ENCODE data around the gene ANKRD13B. TPM values are rescaled to one million over a fixed set of nuclear protein-coding genes. Genes with fewer than 3 reads are reported as not detected.
"Not testable (repeated sequence)": the region's sequence is repeated elsewhere in the genome, so short reads cannot be mapped to it uniquely, and the experiment has no call there.

Gene ANKRD13B
- total RNA-seq (10 to 100 TPM in 1 of 4 donors, 1 to 10 TPM in 3; 5.4 to 11.0 (median 7.4) TPM), polyA plus RNA-seq (5.0 TPM)
- long read RNA-seq, donor 1, partial matches to known transcripts = 3 of 7 reads
- long read RNA-seq, donor 1, other reads (novel, unspliced or antisense) = 3 of 7 reads
- long read RNA-seq, donor 2, partial matches to known transcripts = 2 of 4 reads
- long read RNA-seq, donor 2, other reads (novel, unspliced or antisense) = 2 of 4 reads
- long read RNA-seq, donor 3, partial matches to known transcripts = 1 of 2 reads
- long read RNA-seq, donor 3, other reads (novel, unspliced or antisense) = 1 of 2 reads
- long read RNA-seq, donor 4, partial matches to known transcripts = 1 of 6 reads
- long read RNA-seq, donor 4, other reads (novel, unspliced or antisense) = 3 of 6 reads

GRCh38 chr17:29592850-29593551 lies at the start of gene ANKRD13B:
TSS of gene ANKRD13B (plus strand) at chr17:29593132. CDS start at chr17:29593622, 490 bp downstream.
- 1% methylated on average over 96 of the region's 96 CpGs for WGBS
- no peaks in the 10 kb centered on the region for H3K9me3 ChIP-seq (ENCODE audit: control insufficient read depth, low read length)
- H3K27me3 ChIP-seq (ENCODE audit: control insufficient read depth, insufficient read depth) = no peaks in the 10 kb centered on the region
- peaks cover 3% of the 10 kb centered on the region for H3K4me1 ChIP-seq (ENCODE audit: control insufficient read depth, insufficient read depth, low read length)
- peak within 1 kb of the TSS; percentile 86 for H3K4me3 ChIP-seq (ENCODE audit: low read length)
- peak within 1 kb of the TSS; percentile 55 for H3K27ac ChIP-seq (ENCODE audit: low read length)
- intact Hi-C loops (cut with DNase I) = no loop called here
- peak; percentile 69 to 83 (median 83) for DNase-seq
- peak; percentile 3 to 7 for ATAC-seq

GRCh38 chr17:29544066-29544465 lies 48.9 kb upstream of the ANKRD13B start:
- Histone ChIP-seq H3K9me3 (ENCODE audit: control insufficient read depth, low read length) (no peaks in the 10 kb centered on the region), H3K4me1 (ENCODE audit: control insufficient read depth, insufficient read depth, low read length) (no peaks in the 10 kb centered on the region), H3K27me3 (ENCODE audit: control insufficient read depth, insufficient read depth) (no peaks in the 10 kb centered on the region), H3K27ac (ENCODE audit: low read length) (no peak overlapping the region), H3K4me3 (ENCODE audit: low read length) (no peak overlapping the region)
- no peak for ATAC-seq
- 87% methylated on average over 4 of the region's 4 CpGs for WGBS
- no peak for DNase-seq
- intact Hi-C loops (cut with DNase I) = no loop called here

GRCh38 chr17:29546085-29546484 lies 46.8 kb upstream of the ANKRD13B start:
- DNase-seq = no peak

GRCh38 chr17:29546830-29547229 lies 46.1 kb upstream of the ANKRD13B start:
- Histone ChIP-seq H3K27ac (ENCODE audit: low read length) (no peak overlapping the region), H3K27me3 (ENCODE audit: control insufficient read depth, insufficient read depth) (no peaks in the 10 kb centered on the region), H3K4me3 (ENCODE audit: low read length) (no peak overlapping the region), H3K4me1 (ENCODE audit: control insufficient read depth, insufficient read depth, low read length) (no peaks in the 10 kb centered on the region), H3K9me3 (ENCODE audit: control insufficient read depth, low read length) (no peaks in the 10 kb centered on the region)
- DNase-seq (no peak), ATAC-seq (no peak)
- 97% methylated on average over 1 of the region's 1 CpG for WGBS
- intact Hi-C loops (cut with DNase I) = no loop called here

More at GRCh38 chr17:29546085-29546484, 46.8 kb upstream of the ANKRD13B start:
- no peak overlapping the region for H3K27ac ChIP-seq (ENCODE audit: low read length)
- H3K4me1 ChIP-seq (ENCODE audit: control insufficient read depth, insufficient read depth, low read length) = no peaks in the 10 kb centered on the region
- no peak for ATAC-seq
- no peaks in the 10 kb centered on the region for H3K9me3 ChIP-seq (ENCODE audit: control insufficient read depth, low read length)
- H3K27me3 ChIP-seq (ENCODE audit: control insufficient read depth, insufficient read depth) = no peaks in the 10 kb centered on the region
- 99% methylated on average over 1 of the region's 1 CpG for WGBS
- no peak overlapping the region for H3K4me3 ChIP-seq (ENCODE audit: low read length)
- intact Hi-C loops (cut with DNase I) = no loop called here

- WGBS = 28% methylated on average over 5 of the region's 5 CpGs
- no peak for ATAC-seq
- intact Hi-C loops (cut with DNase I) = no loop called here
- no peaks in the 10 kb centered on the region for H3K27me3 ChIP-seq (ENCODE audit: control insufficient read depth, insufficient read depth)
- no peaks in the 10 kb centered on the region for H3K4me1 ChIP-seq (ENCODE audit: control insufficient read depth, insufficient read depth, low read length)
- DNase-seq = no peak
- no peaks in the 10 kb centered on the region for H3K9me3 ChIP-seq (ENCODE audit: control insufficient read depth, low read length)
- no peak overlapping the region for H3K4me3 ChIP-seq (ENCODE audit: low read length)
- H3K27ac ChIP-seq (ENCODE audit: low read length) = no peak overlapping the region
Observed at GRCh38 chr17:29549177-29549923, 43.6 kb upstream of the ANKRD13B start.

GRCh38 chr17:29555840-29556239 lies 37.1 kb upstream of the ANKRD13B start:
- ATAC-seq (no peak), DNase-seq (no peak)
- Histone ChIP-seq H3K9me3 (ENCODE audit: control insufficient read depth, low read length) (no peaks in the 10 kb centered on the region), H3K4me3 (ENCODE audit: low read length) (no peak overlapping the region), H3K27me3 (ENCODE audit: control insufficient read depth, insufficient read depth) (no peaks in the 10 kb centered on the region), H3K27ac (ENCODE audit: low read length) (no peak overlapping the region), H3K4me1 (ENCODE audit: control insufficient read depth, insufficient read depth, low read length) (no peaks in the 10 kb centered on the region)
- 84% methylated on average over 3 of the region's 3 CpGs for WGBS
- intact Hi-C loops (cut with DNase I) = no loop called here

GRCh38 chr17:29557085-29557738 lies 35.7 kb upstream of the ANKRD13B start:
- 89% methylated on average over 1 of the region's 1 CpG for WGBS

GRCh38 chr17:29557739-29558116 lies 35.2 kb upstream of the ANKRD13B start:
- Histone ChIP-seq H3K4me3 (ENCODE audit: low read length) (no peak overlapping the region), H3K9me3 (ENCODE audit: control insufficient read depth, low read length) (no peaks in the 10 kb centered on the region), H3K27ac (ENCODE audit: low read length) (no peak overlapping the region), H3K4me1 (ENCODE audit: control insufficient read depth, insufficient read depth, low read length) (peaks cover 5% of the 10 kb centered on the region), H3K27me3 (ENCODE audit: control insufficient read depth, insufficient read depth) (no peaks in the 10 kb centered on the region)
- DNase-seq (no peak), ATAC-seq (no peak)
- intact Hi-C loops (cut with DNase I) = no loop called here

More at GRCh38 chr17:29557085-29557738, 35.7 kb upstream of the ANKRD13B start:
- intact Hi-C loops (cut with DNase I) = no loop called here
- no peak overlapping the region for H3K27ac ChIP-seq (ENCODE audit: low read length)
- DNase-seq (no peak), ATAC-seq (no peak)
- H3K27me3 ChIP-seq (ENCODE audit: control insufficient read depth, insufficient read depth) = no peaks in the 10 kb centered on the region
- H3K4me3 ChIP-seq (ENCODE audit: low read length) = no peak overlapping the region
- peaks cover 5% of the 10 kb centered on the region for H3K4me1 ChIP-seq (ENCODE audit: control insufficient read depth, insufficient read depth, low read length)
- H3K9me3 ChIP-seq (ENCODE audit: control insufficient read depth, low read length) = no peaks in the 10 kb centered on the region

GRCh38 chr17:29558139-29558538 lies 34.8 kb upstream of the ANKRD13B start:
- H3K27ac ChIP-seq (ENCODE audit: low read length); intact Hi-C loops (cut with DNase I); H3K4me1 ChIP-seq (ENCODE audit: control insufficient read depth, insufficient read depth, low read length); H3K4me3 ChIP-seq (ENCODE audit: low read length); ATAC-seq; H3K9me3 ChIP-seq (ENCODE audit: control insufficient read depth, low read length); DNase-seq; H3K27me3 ChIP-seq (ENCODE audit: control insufficient read depth, insufficient read depth): not testable (repeated sequence)
- 91% methylated on average over 5 of the region's 5 CpGs for WGBS

- DNase-seq = no peak
- WGBS = 98% methylated on average over 2 of the region's 2 CpGs
- Histone ChIP-seq H3K9me3 (ENCODE audit: control insufficient read depth, low read length) (no peaks in the 10 kb centered on the region), H3K4me1 (ENCODE audit: control insufficient read depth, insufficient read depth, low read length) (peaks cover 5% of the 10 kb centered on the region), H3K4me3 (ENCODE audit: low read length) (no peak overlapping the region), H3K27ac (ENCODE audit: low read length) (no peak overlapping the region), H3K27me3 (ENCODE audit: control insufficient read depth, insufficient read depth) (no peaks in the 10 kb centered on the region)
- intact Hi-C loops (cut with DNase I) = no loop called here
- no peak for ATAC-seq
Observed at GRCh38 chr17:29559640-29560039, 33.3 kb upstream of the ANKRD13B start.

Data from right cardiac atrium (tissue), 5 donors.